ENCODE measurements around the gene CNTROB.

The CNTROB gene

GRCh38 chr17:7935859-7936258 is 3.9 kb downstream of the CNTROB start:
- TF ChIP-seq CTCF (IDR thresholded peaks at IDR 0.05; ENCODE audit: extremely low read depth, missing control alignments) = no peak
- no peak for DNase-seq (ENCODE audit: low spot score)

- TF ChIP-seq CTCF (IDR thresholded peaks at IDR 0.05; ENCODE audit: extremely low read depth, missing control alignments) = no peak
- no peak for DNase-seq (ENCODE audit: low spot score)
Observed at GRCh38 chr17:7940034-7940433, 8.0 kb downstream of the CNTROB start.

GRCh38 chr17:7940743-7941142 is 8.7 kb downstream of the CNTROB start:
- no peak for TF ChIP-seq CTCF (IDR thresholded peaks at IDR 0.05; ENCODE audit: extremely low read depth, missing control alignments)
- no peak for DNase-seq (ENCODE audit: low spot score)

- no peak for DNase-seq (ENCODE audit: low spot score)
- no peak for TF ChIP-seq CTCF (IDR thresholded peaks at IDR 0.05; ENCODE audit: extremely low read depth, missing control alignments)
Observed at GRCh38 chr17:7943291-7943690, 11.3 kb downstream of the CNTROB start.

- TF ChIP-seq CTCF (IDR thresholded peaks at IDR 0.05; ENCODE audit: extremely low read depth, missing control alignments) = no peak
- DNase-seq (ENCODE audit: low spot score) = no peak
Observed at GRCh38 chr17:7944326-7944725, 12.3 kb downstream of the CNTROB start.

- no peak for TF ChIP-seq CTCF (IDR thresholded peaks at IDR 0.05; ENCODE audit: extremely low read depth, missing control alignments)
- no peak for DNase-seq (ENCODE audit: low spot score)
Observed at GRCh38 chr17:7945651-7946050, 13.6 kb downstream of the CNTROB start.

GRCh38 chr17:7946441-7946840 is 14.4 kb downstream of the CNTROB start:
- no peak for TF ChIP-seq CTCF (IDR thresholded peaks at IDR 0.05; ENCODE audit: extremely low read depth, missing control alignments)
- no peak for DNase-seq (ENCODE audit: low spot score)
